T-cell (primary cell): ENCODE results near the gene VMAC. TPM values are rescaled to one million over a fixed set of nuclear protein-coding genes. Genes with fewer than 3 reads are reported as not detected.

ENCODE experiments used
- ATAC-seq, 4 experiments: fragments of 200-7000 bp in 3 of 4; fragments of 150-1000 bp in 1 of 4; cut with Tn5 transposase; replicated peaks in 1 of 4; 1 replicate in 3 of 4; 2 replicates in 1 of 4; pipeline ENCODE4 v1.10.0; 2021; ENCODE audit warnings: moderate library complexity in 3 of 4, mild to moderate bottlenecking in 2 of 4, moderate number of reproducible peaks in 1 of 4
- CTCF ChIA-PET, 2 donors: fragments of 300-600 bp; sonication (Branson Sonifier 250); formaldehyde crosslinking; loops; one replicate each; lab custom pipeline; 2022; ENCODE audit warnings: antibody characterized with exemption in 2 of 2; lab: Charles Lee
- POLR2A ChIA-PET, 2 donors: fragments of 300-600 bp; sonication (Branson Sonifier 250); formaldehyde crosslinking; loops; one replicate each; lab custom pipeline; 2022; ENCODE audit warnings: antibody characterized with exemption in 2 of 2; lab: Charles Lee
- DNase-seq, 35 experiments: peaks; one replicate each; pipeline versions ENCODE4 v3.0.0 to v3.0.0-alpha.2; 2013 to 2023
- H3K27ac ChIP-seq: one replicate; pipeline ENCODE4 v1.5.1; 2013; ENCODE audit warnings: low read length
- H3K27me3 ChIP-seq, 2 experiments: replicated peaks in 1 of 2; 1 replicate in 1 of 2; 2 replicates in 1 of 2; pipeline versions ENCODE4 v1.6.1 to v1.7.0; 2013; ENCODE audit warnings: low read length in 1 of 2, mixed read lengths in 1 of 2; ENCODE audit not compliant: control insufficient read depth in 2 of 2, insufficient read depth in 2 of 2; ENCODE audit errors: extremely low read depth in 1 of 2
- H3K36me3 ChIP-seq, 2 donors: 1 replicate in 1 of 2; 2 replicates in 1 of 2; pipeline versions ENCODE4 v1.6.1 to v1.7.0; 2013; ENCODE audit warnings: low read length in 1 of 2; ENCODE audit not compliant: control insufficient read depth in 2 of 2, insufficient read depth in 1 of 2; ENCODE audit errors: extremely low read depth in 1 of 2
- H3K4me1 ChIP-seq, 2 experiments: 1 replicate in 1 of 2; 2 replicates in 1 of 2; pipeline versions ENCODE4 v1.6.1 to v1.7.0; 2013; ENCODE audit warnings: low read length in 2 of 2, mixed read lengths in 1 of 2; ENCODE audit not compliant: insufficient read depth in 2 of 2, control insufficient read depth in 1 of 2; ENCODE audit errors: extremely low read depth in 1 of 2
- H3K4me3 ChIP-seq, 2 donors: 1 replicate in 1 of 2; 2 replicates in 1 of 2; pipeline versions ENCODE4 v1.5.1 to v1.7.0; 2013; ENCODE audit warnings: mild to moderate bottlenecking in 2 of 2, low read length in 1 of 2, moderate library complexity in 1 of 2; ENCODE audit not compliant: control insufficient read depth in 1 of 2; ENCODE audit errors: extremely low read depth in 1 of 2
- H3K9me3 ChIP-seq: 2 replicates; pipeline ENCODE4 v1.7.0; 2013
- H3K27ac Mint-ChIP-seq, 2 donors: one replicate each; pipeline ENCODE4 v1.8.0; 2020 to 2021; ENCODE audit warnings: mild to moderate bottlenecking in 2 of 2, mixed read lengths in 2 of 2
- H3K27me3 Mint-ChIP-seq, 2 donors: one replicate each; pipeline ENCODE4 v1.8.0; 2021 to 2022; ENCODE audit warnings: mixed read lengths in 2 of 2
- H3K36me3 Mint-ChIP-seq: one replicate; pipeline ENCODE4 v1.8.0; 2021; ENCODE audit warnings: mixed read lengths
- H3K4me1 Mint-ChIP-seq, 3 donors: one replicate each; pipeline ENCODE4 v1.8.0; 2020 to 2022; ENCODE audit warnings: mixed read lengths in 3 of 3, mild to moderate bottlenecking in 1 of 3
- H3K4me3 Mint-ChIP-seq, 3 donors: one replicate each; pipeline ENCODE4 v1.8.0; 2020 to 2022; ENCODE audit warnings: mild to moderate bottlenecking in 3 of 3, mixed read lengths in 3 of 3, moderate library complexity in 3 of 3
- H3K9me3 Mint-ChIP-seq, 3 donors: one replicate each; pipeline ENCODE4 v1.8.0; 2020 to 2022; ENCODE audit warnings: mixed read lengths in 3 of 3
- WGBS: methylation state at CpG from one replicate; pipeline ENCODE4 v1.1.5; 2013; ENCODE audit warnings: missing lambda C conversion rate; ENCODE audit not compliant: insufficient coverage; 5-methylcytosine and 5-hydroxymethylcytosine counted together
- total RNA-seq, 35 experiments: library from RNA in 6 of 35; stranded (reverse) in 6 of 35; fragments of 120-200 nt in 1 of 35; gene quantifications; one replicate each; pipeline versions ENCODE4 v1.2.1 to v1.2.4 and lab custom pipeline; 2013 to 2026

The VMAC gene
- total RNA-seq, 5 donors from 2014 or later (not counting 1 experiment from before 2014, with no cell fraction given) = 23.8 to 35.9 (median 30.9) TPM

DNA sequence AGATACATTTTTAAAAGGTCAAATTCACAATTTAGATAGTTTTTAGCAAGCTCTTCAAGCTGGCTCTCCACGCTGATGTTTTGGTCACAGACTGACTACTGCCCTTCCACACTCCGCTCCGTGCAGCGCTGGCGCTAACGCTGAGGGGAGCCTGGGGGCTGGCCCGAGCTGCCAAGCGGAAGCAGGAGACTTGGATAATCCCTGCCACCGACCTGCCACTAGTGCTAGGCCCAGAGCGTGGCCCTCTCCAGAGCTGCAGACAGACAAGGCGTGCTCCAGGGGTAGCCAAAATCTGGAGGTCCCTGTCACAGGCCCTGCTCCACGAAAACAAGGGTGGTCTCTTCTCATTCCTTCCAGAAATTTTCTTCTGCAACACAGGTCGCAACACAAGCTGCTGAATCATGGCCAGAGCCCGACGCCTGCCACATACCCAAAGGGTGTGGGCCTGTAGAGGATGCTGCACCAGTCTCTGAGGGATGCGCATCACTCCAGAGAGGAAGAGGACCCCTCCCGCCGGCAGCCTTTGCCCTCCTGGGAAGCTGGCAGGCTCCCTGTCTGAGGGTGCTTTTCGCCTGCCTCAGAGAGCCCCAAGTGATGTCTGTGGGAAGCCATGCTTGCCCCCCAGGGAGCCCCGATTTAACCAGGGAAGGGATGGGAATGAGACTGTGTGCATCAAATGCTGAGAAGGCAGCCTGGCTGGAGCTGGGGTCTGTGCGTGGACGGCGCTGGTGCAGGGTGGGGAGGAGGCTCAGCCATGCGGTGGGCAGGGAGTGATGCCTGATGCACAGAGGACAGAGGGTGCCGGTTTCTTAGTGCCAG lies 31.0 kb downstream of the VMAC start:
- Histone ChIP-seq H3K9me3 (no peaks in the 10 kb centered on the region), H3K27ac (no peak overlapping the region), H3K4me3 (no peak overlapping the region), H3K36me3 (peaks cover 27 to 83% of the 10 kb centered on the region in 2 donors), H3K4me1 (no peaks in the 10 kb centered on the region), H3K27me3 (no peaks in the 10 kb centered on the region)
- Mint-ChIP-seq H3K27me3 (no peaks in the 10 kb centered on the region), H3K36me3 (peaks cover 38% of the 10 kb centered on the region), H3K9me3 (no peaks in the 10 kb centered on the region), H3K4me1 (peaks cover 2 to 27% (median 3%) of the 10 kb centered on the region in 3 donors), H3K4me3 (no peak overlapping the region), H3K27ac (no peak overlapping the region)
- no peak for ATAC-seq
- ChIA-PET CTCF (interaction anchor here (0.5 to 0.9 kb wide), 2 partner anchors 132 to 1098 kb away, joined by 3 to 6 read pairs; no protein-coding TSS in a partner anchor), POLR2A (no interaction called here)
- 99% methylated on average over 21 of the region's 25 CpGs for WGBS
- DNase-seq = no peak

DNA sequence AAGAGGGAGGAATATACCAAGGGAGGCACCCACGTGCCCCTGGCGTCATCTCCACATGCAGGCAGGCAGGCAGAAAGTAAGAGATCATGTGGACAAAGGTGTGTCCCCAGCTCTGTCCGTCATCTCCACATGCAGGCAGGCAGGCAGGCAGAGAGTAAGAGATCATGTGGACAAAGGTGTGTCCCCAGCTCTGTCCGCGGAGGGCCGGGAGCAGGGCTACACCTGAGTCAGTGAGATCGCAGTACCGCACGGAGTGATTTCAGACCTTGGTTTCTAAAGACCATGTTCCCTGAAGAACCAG lies 31.6 kb downstream of the VMAC start:
- H3K4me3 ChIP-seq = no peak overlapping the region
- peaks cover 2 to 27% (median 3%) of the 10 kb centered on the region in 3 donors for H3K4me1 Mint-ChIP-seq
- no peaks in the 10 kb centered on the region for H3K4me1 ChIP-seq
- peaks cover 23 to 83% of the 10 kb centered on the region in 2 donors for H3K36me3 ChIP-seq
- ChIA-PET POLR2A (no interaction called here), CTCF (interaction anchor here in 1 of 2 donors (0.5 to 0.7 kb wide), 2 partner anchors 28 to 1098 kb away, joined by 6 read pairs; no protein-coding TSS in a partner anchor)
- H3K27me3 Mint-ChIP-seq = no peaks in the 10 kb centered on the region
- 100% methylated on average over 9 of the region's 9 CpGs for WGBS
- no peaks in the 10 kb centered on the region for H3K27me3 ChIP-seq
- DNase-seq (no peak), ATAC-seq (no peak)
- no peak overlapping the region for H3K4me3 Mint-ChIP-seq
- H3K9me3 ChIP-seq = no peaks in the 10 kb centered on the region
- H3K27ac Mint-ChIP-seq = no peak overlapping the region
- no peak overlapping the region for H3K27ac ChIP-seq
- peaks cover 32% of the 10 kb centered on the region for H3K36me3 Mint-ChIP-seq
- no peaks in the 10 kb centered on the region for H3K9me3 Mint-ChIP-seq

- H3K36me3 Mint-ChIP-seq = peaks cover 32% of the 10 kb centered on the region
- Histone ChIP-seq H3K27ac (no peak overlapping the region), H3K9me3 (no peaks in the 10 kb centered on the region), H3K4me1 (peaks cover 0 to 5% of the 10 kb centered on the region in 2 experiments), H3K27me3 (no peaks in the 10 kb centered on the region), H3K4me3 (no peak overlapping the region), H3K36me3 (peaks cover 22 to 76% of the 10 kb centered on the region in 2 donors)
- no peak for DNase-seq
- no peak for ATAC-seq
- POLR2A ChIA-PET = no interaction called here
- no peaks in the 10 kb centered on the region for H3K9me3 Mint-ChIP-seq
- no peak overlapping the region for H3K4me3 Mint-ChIP-seq
- peaks cover 2 to 27% (median 4%) of the 10 kb centered on the region in 3 donors for H3K4me1 Mint-ChIP-seq
- no peak overlapping the region for H3K27ac Mint-ChIP-seq
- CTCF ChIA-PET = interaction anchor here in 1 of 2 donors (0.5 kb wide), 1 partner anchor 527 kb away, joined by 7 read pairs; no protein-coding TSS in a partner anchor
- WGBS = 97% methylated on average over 6 of the region's 10 CpGs
- H3K27me3 Mint-ChIP-seq = no peaks in the 10 kb centered on the region
Observed at GRCh38 chr19:5937550-5937949, 32.9 kb downstream of the VMAC start.

DNA sequence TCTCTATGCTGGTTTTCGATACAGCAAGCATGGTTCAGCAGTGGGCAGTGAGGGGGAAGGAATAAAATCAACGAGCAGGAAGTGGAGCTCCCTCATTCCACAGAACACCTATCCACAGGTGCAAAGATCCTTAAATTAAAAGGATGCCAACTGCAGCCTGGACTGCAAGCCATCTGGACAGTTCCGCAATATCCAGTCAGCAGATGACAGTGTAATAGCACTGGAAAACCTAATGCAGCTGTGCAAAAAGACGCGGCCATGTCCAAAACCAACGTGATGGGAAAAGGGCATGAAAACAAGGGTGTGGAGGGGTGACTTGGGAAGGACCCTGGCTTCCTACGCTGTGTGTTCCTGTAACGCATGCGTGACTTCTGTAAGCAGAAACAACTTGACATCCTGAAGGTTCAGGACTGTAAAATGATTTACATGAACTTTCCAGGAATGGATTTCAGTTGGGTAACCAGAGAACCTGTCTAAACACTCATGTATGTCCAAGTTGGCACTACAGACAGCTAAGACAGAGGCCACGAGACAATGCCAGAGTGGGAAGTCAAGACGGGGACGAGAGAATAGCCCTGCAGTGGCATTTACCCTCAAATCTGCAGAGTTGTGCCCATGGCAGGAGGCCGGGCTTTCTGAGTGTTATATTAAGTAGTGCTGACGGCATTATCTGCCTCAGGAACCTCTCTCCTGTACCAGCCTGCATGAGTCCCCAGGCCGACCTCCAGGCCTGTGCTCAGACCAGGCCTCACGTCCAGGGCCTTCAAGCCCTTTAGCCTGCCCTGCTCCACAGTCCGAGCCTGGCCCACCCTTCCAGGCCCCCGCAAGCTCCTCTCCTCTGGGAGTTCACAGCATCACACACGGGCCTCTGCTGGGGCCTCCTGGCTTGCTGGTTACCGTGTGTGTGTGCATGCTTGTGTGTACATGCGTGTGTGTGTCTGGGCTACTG lies 35.9 kb downstream of the VMAC start:
- H3K27me3 ChIP-seq = no peaks in the 10 kb centered on the region
- H3K4me1 ChIP-seq = peaks cover 0 to 14% of the 10 kb centered on the region in 2 experiments
- ATAC-seq (no peak), DNase-seq (no peak)
- no peaks in the 10 kb centered on the region for H3K9me3 ChIP-seq
- peaks cover 17 to 56% of the 10 kb centered on the region in 2 donors for H3K36me3 ChIP-seq
- Mint-ChIP-seq H3K27me3 (no peaks in the 10 kb centered on the region), H3K4me3 (no peak overlapping the region), H3K27ac (no peak overlapping the region), H3K4me1 (peaks cover 17 to 28% (median 24%) of the 10 kb centered on the region in 3 donors), H3K36me3 (peaks cover 27% of the 10 kb centered on the region), H3K9me3 (no peaks in the 10 kb centered on the region)
- POLR2A ChIA-PET = no interaction called here
- no peak overlapping the region for H3K27ac ChIP-seq
- 99% methylated on average over 12 of the region's 21 CpGs for WGBS
- H3K4me3 ChIP-seq = no peak overlapping the region
- CTCF ChIA-PET = no interaction called here

GRCh38 chr19:5941673-5942072 lies 37.0 kb downstream of the VMAC start:
- H3K4me1 ChIP-seq = peaks cover 0 to 23% of the 10 kb centered on the region in 2 experiments
- WGBS = 95% methylated on average over 11 of the region's 11 CpGs
- H3K27me3 ChIP-seq = no peaks in the 10 kb centered on the region
- ChIA-PET CTCF (no interaction called here), POLR2A (no interaction called here)
- H3K36me3 Mint-ChIP-seq = peaks cover 21% of the 10 kb centered on the region
- H3K4me3 Mint-ChIP-seq = no peak overlapping the region
- DNase-seq = no peak
- no peak overlapping the region for H3K27ac Mint-ChIP-seq
- no peaks in the 10 kb centered on the region for H3K9me3 ChIP-seq
- ATAC-seq = no peak
- peaks cover 25 to 35% (median 28%) of the 10 kb centered on the region in 3 donors for H3K4me1 Mint-ChIP-seq
- H3K4me3 ChIP-seq = no peak overlapping the region
- peaks cover 11 to 57% of the 10 kb centered on the region in 2 donors for H3K36me3 ChIP-seq
- H3K9me3 Mint-ChIP-seq = no peaks in the 10 kb centered on the region
- H3K27me3 Mint-ChIP-seq = no peaks in the 10 kb centered on the region
- no peak overlapping the region for H3K27ac ChIP-seq

GRCh38 chr19:5943045-5943444 lies 38.4 kb downstream of the VMAC start:
- Mint-ChIP-seq H3K4me1 (peaks cover 31 to 44% (median 38%) of the 10 kb centered on the region in 3 donors), H3K27me3 (no peaks in the 10 kb centered on the region), H3K9me3 (no peaks in the 10 kb centered on the region), H3K27ac (no peak overlapping the region), H3K36me3 (peaks cover 11% of the 10 kb centered on the region), H3K4me3 (no peak overlapping the region)
- DNase-seq (no peak), ATAC-seq (no peak)
- H3K27ac ChIP-seq = no peak overlapping the region
- H3K27me3 ChIP-seq = no peaks in the 10 kb centered on the region
- 100% methylated on average over 2 of the region's 10 CpGs for WGBS
- peaks cover 9 to 36% of the 10 kb centered on the region in 2 experiments for H3K4me1 ChIP-seq
- H3K4me3 ChIP-seq = no peak overlapping the region
- H3K9me3 ChIP-seq = no peaks in the 10 kb centered on the region
- ChIA-PET POLR2A (no interaction called here), CTCF (no interaction called here)
- H3K36me3 ChIP-seq = peaks cover 11 to 48% of the 10 kb centered on the region in 2 donors
